A549 (cell line): ENCODE data around the gene COL8A1. TPM values are rescaled to one million over a fixed set of nuclear protein-coding genes. Genes with fewer than 3 reads are reported as not detected.

ENCODE experiments used
- ATAC-seq, 2 experiments: fragments of 200-7000 bp in 1 of 2; fragments of >200 bp in 1 of 2; cut with Nextera tagmentation in 1 of 2; cut with Tn5 transposase in 1 of 2; 3 replicates each; pipeline versions ENCODE4 v1.8.0 to v1.9.1; 2018 to 2020; ENCODE audit warnings: mild to moderate bottlenecking in 1 of 2, moderate library complexity in 1 of 2
- CTCF ChIA-PET: fragments of 300-600 bp; sonication (Branson Sonifier 250); formaldehyde crosslinking; extraction: SDS; loops from one replicate; lab custom pipeline; 2021; ENCODE audit warnings: antibody characterized with exemption, inconsistent platforms; lab: Yijun Ruan, JAX
- POLR2A ChIA-PET: fragments of 350-600 bp; formaldehyde crosslinking; extraction: SDS; loops from one replicate; lab custom pipeline; 2021; ENCODE audit warnings: antibody characterized with exemption, inconsistent platforms; lab: Yijun Ruan, JAX
- DNase-seq, 2 experiments: peaks; one replicate each; pipeline versions ENCODE4 v3.0.0 to v3.0.0-alpha.2; 2011 to 2016; ENCODE audit warnings: low read depth in 1 of 2, low spot score in 1 of 2
- FAIRE-seq: peaks from 2 replicates; lab custom pipeline; 2011; peaks lifted over from hg19 to GRCh38; lab: Jason Lieb, UNC
- H3K27ac ChIP-seq, 2 experiments: fragments of >200 bp; sonication (Bioruptor Twin); formaldehyde crosslinking; 3 replicates each; pipeline ENCODE4 v1.5.1; 2016 to 2017
- H3K4me1 ChIP-seq: fragments of >200 bp; sonication (Bioruptor Twin); formaldehyde crosslinking; 3 replicates; pipeline ENCODE4 v1.6.1; 2016
- H3K4me2 ChIP-seq: fragments of >200 bp; sonication (Bioruptor Twin); formaldehyde crosslinking; 3 replicates; pipeline ENCODE4 v1.6.1; 2016
- H3K4me3 ChIP-seq: fragments of >200 bp; sonication (Bioruptor Twin); formaldehyde crosslinking; 3 replicates; pipeline ENCODE4 v1.5.1; 2016
- H3K9me3 ChIP-seq: fragments of >200 bp; sonication (Bioruptor Twin); formaldehyde crosslinking; 3 replicates; pipeline ENCODE4 v1.6.1; 2016
- CBX2 ChIP-seq: fragments of 200-600 bp; sonication (generic); IDR thresholded peaks from 2 replicates; pipeline ENCODE4 v1.6.1; 2016; ENCODE audit warnings: low read depth, mild to moderate bottlenecking, borderline replicate concordance
- CHD4 ChIP-seq: fragments of 200-600 bp; sonication (generic); IDR thresholded peaks from 2 replicates; pipeline ENCODE4 v1.6.1; 2016; ENCODE audit warnings: antibody characterized with exemption, mild to moderate bottlenecking, borderline replicate concordance
- CTCF ChIP-seq: fragments of >200 bp; sonication (Bioruptor Twin); formaldehyde crosslinking; IDR thresholded peaks from 3 replicates; pipeline ENCODE4 v1.5.1; 2016
- ESRRA ChIP-seq: fragments of 150-350 bp; IDR thresholded peaks from 2 replicates; pipeline ENCODE4 v1.6.1; 2014; ENCODE audit warnings: mild to moderate bottlenecking, low read length, borderline replicate concordance
- FOSB ChIP-seq: fragments of 250-450 bp; sonication (Bioruptor Pico); IDR thresholded peaks from 2 replicates; pipeline ENCODE4 v1.5.0; 2020; ENCODE audit warnings: mild to moderate bottlenecking, moderate library complexity
- FOSL2 ChIP-seq, 2 experiments: fragments of 450-650 bp in 1 of 2; fragments of >200 bp in 1 of 2; sonication (Bioruptor Twin) in 1 of 2; formaldehyde crosslinking; IDR thresholded peaks; 2 replicates each; pipeline versions ENCODE4 v1.5.0 to v1.6.1; 2016 to 2020; ENCODE audit warnings: mild to moderate bottlenecking in 1 of 2, moderate library complexity in 1 of 2
- FOXS1 ChIP-seq: fragments of 250-450 bp; sonication (Bioruptor Pico); IDR thresholded peaks from 2 replicates; pipeline ENCODE4 v1.5.0; 2020; ENCODE audit warnings: mild to moderate bottlenecking, moderate library complexity
- GATA3 ChIP-seq: IDR thresholded peaks from 2 replicates; pipeline ENCODE4 v1.6.1; 2012; ENCODE audit warnings: borderline replicate concordance
- HEYL ChIP-seq: fragments of 250-450 bp; sonication (Bioruptor Pico); IDR thresholded peaks from 2 replicates; pipeline ENCODE4 v1.8.0; 2021; ENCODE audit warnings: mild to moderate bottlenecking, moderate library complexity
- HOXA7 ChIP-seq: fragments of 250-450 bp; sonication (Bioruptor Pico); IDR thresholded peaks from 2 replicates; pipeline ENCODE4 v1.5.0; 2020; ENCODE audit warnings: mild to moderate bottlenecking, moderate library complexity
- HOXB5 ChIP-seq: fragments of 250-450 bp; sonication (Bioruptor Pico); IDR thresholded peaks from 2 replicates; pipeline ENCODE4 v1.5.0; 2020; ENCODE audit warnings: mild to moderate bottlenecking, moderate library complexity
- KDM5A ChIP-seq: fragments of 200-600 bp; sonication (generic); IDR thresholded peaks from 2 replicates; pipeline ENCODE4 v1.6.1; 2016; ENCODE audit warnings: antibody characterized with exemption, mild to moderate bottlenecking
- PHF8 ChIP-seq: fragments of 200-600 bp; sonication (generic); IDR thresholded peaks from 2 replicates; pipeline ENCODE4 v1.6.1; 2016; ENCODE audit warnings: low read depth, mild to moderate bottlenecking, antibody characterized with exemption, moderate library complexity, borderline replicate concordance
- POLR2AphosphoS2 ChIP-seq: conservative IDR thresholded peaks from 2 replicates; pipeline ENCODE4 v1.6.1; 2012; ENCODE audit warnings: low read length, improper control_type of control experiment, inconsistent platforms
- RAD21 ChIP-seq, 2 experiments: fragments of >200 bp in 1 of 2; sonication (Bioruptor Twin) in 1 of 2; formaldehyde crosslinking in 1 of 2; IDR thresholded peaks in 1 of 2; conservative IDR thresholded peaks in 1 of 2; 2 replicates in 1 of 2; 3 replicates in 1 of 2; pipeline ENCODE4 v1.6.1; 2012 to 2018; ENCODE audit warnings: inconsistent platforms in 1 of 2
- RARB ChIP-seq: fragments of 250-450 bp; sonication (Bioruptor Pico); IDR thresholded peaks from 2 replicates; pipeline ENCODE4 v1.8.0; 2021; ENCODE audit warnings: mild to moderate bottlenecking, moderate library complexity
- SREBF2 ChIP-seq: fragments of 450-650 bp; IDR thresholded peaks from 2 replicates; pipeline ENCODE4 v1.6.1; 2014; ENCODE audit warnings: mild to moderate bottlenecking, moderate library complexity
- ZC3H11A ChIP-seq: fragments of 450-650 bp; IDR thresholded peaks from 2 replicates; pipeline ENCODE4 v1.6.1; 2014; ENCODE audit warnings: antibody characterized with exemption, mild to moderate bottlenecking
- ZSCAN20 ChIP-seq: fragments of 250-450 bp; sonication (Bioruptor Pico); IDR thresholded peaks from 2 replicates; pipeline ENCODE4 v1.8.0; 2022; ENCODE audit warnings: mild to moderate bottlenecking, moderate library complexity
- WGBS: methylation state at CpG from one replicate; pipeline ENCODE4 v1.1.6; 2017; ENCODE audit errors: missing lambda C conversion rate; 5-methylcytosine and 5-hydroxymethylcytosine counted together
- polyA plus RNA-seq, 4 experiments: library from polyadenylated mRNA; depleted of rRNA in 3 of 4; stranded (reverse); fragments of >200 nt; fragmentation: RNase III in 1 of 4; extraction: RNeasy Plus Mini Kit Qiagen cat#74134 plus additional on column Dnase treatment in 1 of 4; gene quantifications; 2 replicates in 3 of 4; 3 replicates in 1 of 4; pipeline ENCODE4 v1.2.3, GENCODE V29; 2011 to 2017
- TF ChIP-seq, protein P1 (sequence below): fragments of 150-350 bp; IDR thresholded peaks from 2 replicates; pipeline ENCODE4 v1.6.1; 2014; ENCODE audit warnings: low read depth, mild to moderate bottlenecking, low read length

The COL8A1 gene
- polyA plus RNA-seq, 2 of the 4 experiments (the other 2 are of a cell fraction) = not detected

- TF ChIP-seq HOXA7 (CRISPR knock-in tag) (no peak), CTCF (no peak), ESRRA (no peak), RAD21 (conservative IDR thresholded peaks at IDR 0.05 in 1 of 2, IDR thresholded peaks at IDR 0.05 in 1 of 2) (no peak), HOXB5 (CRISPR knock-in tag) (no peak), ZSCAN20 (CRISPR knock-in tag) (no peak), FOXS1 (CRISPR knock-in tag) (no peak), KDM5A (no peak)
These were observed 11.2 kb upstream of the COL8A1 start (continued) for GRCh38 chr3:99627062-99627826.

DNA sequence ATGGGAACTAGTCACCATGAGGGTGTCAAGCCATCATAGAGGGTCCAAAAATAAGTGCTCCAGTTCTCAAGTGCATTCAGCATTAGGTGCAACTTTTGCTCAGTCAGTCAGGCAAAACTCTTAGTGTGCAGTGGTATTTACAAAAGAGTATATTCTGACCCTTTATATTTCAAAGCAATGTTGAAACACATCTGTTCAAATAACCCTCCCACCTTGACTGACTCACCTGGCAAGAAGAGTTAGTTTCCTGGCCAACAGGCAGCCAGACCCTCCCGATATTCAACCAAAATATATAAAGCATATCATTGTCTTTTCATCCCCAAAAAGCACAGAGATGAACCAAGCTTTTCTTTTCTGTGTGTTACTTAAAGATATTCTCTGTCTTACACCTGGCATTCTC, 7.6 kb upstream of the COL8A1 start:
- ChIA-PET POLR2A (no interaction called here), CTCF (no interaction called here)
- TF ChIP-seq ZSCAN20 (CRISPR knock-in tag) (no peak), CHD4 (no peak), FOSB (CRISPR knock-in tag) (no peak), PHF8 (no peak), CTCF (no peak), GATA3 (no peak), SREBF2 (no peak), HEYL (no peak), POLR2AphosphoS2 (no peak)
- no peak for ATAC-seq
- Histone ChIP-seq H3K4me3 (no peak overlapping the region), H3K27ac (no peak overlapping the region), H3K9me3 (no peaks in the 10 kb centered on the region), H3K4me1 (no peaks in the 10 kb centered on the region), H3K4me2 (no peak overlapping the region)
- no peak for FAIRE-seq
- DNase-seq = no peak
- 10% methylated on average over 1 of the region's 1 CpG for WGBS

GRCh38 chr3:99633887-99634558, 4.4 kb upstream of the COL8A1 start:
- DNase-seq = no peak
- Histone ChIP-seq H3K4me1 (peaks cover 11% of the 10 kb centered on the region; the same call in 1 of the 3 replicates), H3K9me3 (no peaks in the 10 kb centered on the region), H3K4me3 (no peak overlapping the region), H3K4me2 (no peak overlapping the region), H3K27ac (no peak overlapping the region)
- 41% methylated on average over 7 of the region's 7 CpGs for WGBS
- ChIA-PET POLR2A (no interaction called here), CTCF (interaction anchor here (1.5 to 2.1 kb wide), 2 partner anchors 10 to 12 kb away, joined by 3 to 5 read pairs; no protein-coding TSS in a partner anchor)
- FAIRE-seq = no peak
- no peak for ATAC-seq
- no peak for TF ChIP-seq FOSL2 (IDR thresholded peaks at IDR 0.05)
- TF ChIP-seq FOSL2 (CRISPR knock-in tag; IDR thresholded peaks at IDR 0.05) = 0 out of 2 replicates have a peak, but pooled peaks have one; percentile 23
- no peak for TF ChIP-seq RARB (CRISPR knock-in tag)
- TF ChIP-seq ZC3H11A = no peak
- no peak for TF ChIP-seq SREBF2
- no peak for TF ChIP-seq CBX2
- TF ChIP-seq, protein P1, sequence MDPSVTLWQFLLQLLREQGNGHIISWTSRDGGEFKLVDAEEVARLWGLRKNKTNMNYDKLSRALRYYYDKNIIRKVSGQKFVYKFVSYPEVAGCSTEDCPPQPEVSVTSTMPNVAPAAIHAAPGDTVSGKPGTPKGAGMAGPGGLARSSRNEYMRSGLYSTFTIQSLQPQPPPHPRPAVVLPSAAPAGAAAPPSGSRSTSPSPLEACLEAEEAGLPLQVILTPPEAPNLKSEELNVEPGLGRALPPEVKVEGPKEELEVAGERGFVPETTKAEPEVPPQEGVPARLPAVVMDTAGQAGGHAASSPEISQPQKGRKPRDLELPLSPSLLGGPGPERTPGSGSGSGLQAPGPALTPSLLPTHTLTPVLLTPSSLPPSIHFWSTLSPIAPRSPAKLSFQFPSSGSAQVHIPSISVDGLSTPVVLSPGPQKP = no peak
